GM19035 (cell line): ENCODE measurements around the gene HOXB6.

Experiments
- ATAC-seq: cut with Tn5 transposase; IDR thresholded peaks from one replicate; pipeline ENCODE4 v1.9.1; 2021; ENCODE audit not compliant: unreplicated experiment

Gene HOXB6

DNA sequence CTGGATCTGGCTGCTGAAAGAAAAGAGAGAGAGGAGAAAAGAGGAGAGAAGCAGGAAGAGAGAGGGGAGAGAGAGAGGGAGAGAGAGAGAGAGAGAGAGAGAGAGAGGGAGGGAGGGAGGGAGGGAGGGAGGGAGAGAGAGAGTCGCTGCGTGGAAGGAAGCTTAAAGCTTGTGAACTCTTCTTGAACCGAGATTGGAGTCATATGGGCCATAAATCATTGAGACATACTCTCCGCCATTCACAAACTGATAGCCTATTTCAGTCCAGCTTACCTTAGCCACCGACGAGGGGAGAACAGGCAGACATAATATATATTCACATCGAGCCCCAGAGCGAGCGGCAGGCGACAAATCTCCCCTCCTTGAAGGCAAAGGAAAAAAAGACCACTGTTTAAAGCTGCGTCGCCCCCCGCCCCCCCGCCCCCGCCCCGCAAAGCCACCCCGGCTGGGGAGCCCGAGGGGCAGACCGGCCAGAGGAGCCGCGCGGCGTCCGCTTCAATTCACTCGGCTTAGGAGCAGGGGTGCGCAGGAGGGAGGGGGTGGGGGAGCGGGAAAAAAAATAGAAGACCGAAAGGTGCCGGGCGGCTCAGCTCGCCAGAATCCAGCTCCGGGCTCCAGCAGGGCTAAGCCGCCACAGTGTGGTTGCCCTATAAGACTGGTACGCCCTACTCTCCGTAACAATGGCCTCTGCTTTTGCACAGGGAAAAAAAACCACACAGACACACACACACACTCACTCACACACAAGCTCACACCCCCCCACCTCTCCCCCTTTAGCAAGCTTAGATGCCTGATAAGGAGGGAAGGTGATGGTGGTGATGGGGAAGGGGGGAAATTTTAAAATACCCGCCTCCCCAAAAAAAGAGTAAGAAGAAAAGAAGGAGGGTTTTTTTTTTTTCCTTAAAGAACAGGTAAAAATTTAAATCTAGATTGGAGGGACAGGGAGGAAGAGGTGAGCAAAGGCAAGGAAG is 49.2 kb downstream of the HOXB6 start:
- no peak for ATAC-seq

DNA sequence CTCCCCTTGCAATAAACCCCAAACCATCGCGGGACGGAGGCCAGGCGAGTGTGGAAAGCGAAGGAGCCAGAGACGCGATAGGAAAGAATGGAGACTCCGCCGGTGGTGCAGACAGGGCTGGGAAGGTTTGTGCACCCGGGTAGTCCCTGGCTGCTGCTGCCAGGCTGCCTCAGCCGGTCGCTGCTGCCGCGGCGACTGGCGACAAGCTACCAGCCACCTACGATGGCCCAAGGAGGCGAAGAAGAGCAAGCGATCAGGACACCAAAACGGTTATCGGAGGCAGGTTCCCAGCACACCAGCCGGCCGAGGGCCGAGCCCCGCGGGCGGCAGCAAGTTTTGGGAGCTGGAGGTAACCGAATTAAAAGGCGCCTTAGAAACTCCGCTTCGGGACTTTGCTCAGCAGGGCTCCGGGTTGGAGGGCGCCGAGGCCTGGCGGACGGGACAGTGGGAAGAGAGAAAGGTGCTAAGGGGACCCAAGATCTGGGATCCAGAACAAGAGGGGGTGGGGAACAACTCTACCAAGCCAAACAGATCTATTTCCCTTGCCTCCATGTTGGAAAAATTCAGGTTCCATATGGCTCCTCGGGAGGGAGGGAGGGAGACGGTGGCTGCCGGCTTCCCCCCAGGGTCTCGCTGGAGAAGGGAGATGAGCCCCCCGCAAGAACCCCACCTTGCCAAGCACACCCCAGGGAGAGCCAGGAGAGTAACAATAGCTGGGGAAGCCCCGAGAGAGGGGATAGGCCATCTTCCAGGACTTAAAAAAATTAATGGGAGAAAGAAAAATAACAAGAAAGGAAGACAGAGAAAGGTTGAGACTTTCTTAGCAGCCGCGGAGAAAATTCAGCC is 50.2 kb downstream of the HOXB6 start:
- ATAC-seq: no peak

DNA sequence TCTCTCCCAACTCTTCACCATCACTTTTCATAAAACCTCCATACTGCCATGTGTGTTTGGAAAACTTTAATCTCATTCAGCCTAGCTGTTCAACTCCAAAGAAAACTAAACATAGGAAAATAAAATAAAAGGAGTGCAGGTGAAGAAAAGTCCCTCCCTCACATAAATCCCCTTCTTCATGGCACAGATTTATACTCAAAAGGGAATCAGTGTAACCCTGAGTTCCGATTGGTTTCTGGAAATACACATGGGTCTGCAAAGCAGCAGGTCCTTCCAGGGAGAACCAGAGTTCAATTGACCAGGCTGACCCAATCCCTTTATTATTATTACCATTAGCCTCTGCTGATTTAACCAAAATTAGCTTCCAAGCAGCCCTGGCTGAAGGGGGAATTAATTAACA is 51.0 kb downstream of the HOXB6 start:
- ATAC-seq: no peak

DNA sequence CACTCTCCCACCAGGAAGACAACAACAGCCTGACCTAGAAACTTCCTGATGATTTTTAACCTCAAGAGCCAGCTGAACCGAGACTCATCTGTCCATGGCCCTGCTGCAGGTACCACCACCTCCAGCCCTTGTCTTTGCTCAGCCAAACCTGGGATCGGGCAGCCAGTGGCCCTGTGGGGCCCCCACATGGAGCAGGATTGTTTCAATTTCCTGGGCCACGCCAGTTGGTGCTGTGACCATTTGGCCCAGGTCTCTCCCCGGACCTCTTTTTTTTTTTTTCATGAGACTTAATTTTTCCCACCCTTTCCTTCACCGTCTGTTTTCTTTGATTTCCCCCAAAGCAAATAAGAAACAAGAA is 51.6 kb downstream of the HOXB6 start:
- ATAC-seq: no peak

DNA sequence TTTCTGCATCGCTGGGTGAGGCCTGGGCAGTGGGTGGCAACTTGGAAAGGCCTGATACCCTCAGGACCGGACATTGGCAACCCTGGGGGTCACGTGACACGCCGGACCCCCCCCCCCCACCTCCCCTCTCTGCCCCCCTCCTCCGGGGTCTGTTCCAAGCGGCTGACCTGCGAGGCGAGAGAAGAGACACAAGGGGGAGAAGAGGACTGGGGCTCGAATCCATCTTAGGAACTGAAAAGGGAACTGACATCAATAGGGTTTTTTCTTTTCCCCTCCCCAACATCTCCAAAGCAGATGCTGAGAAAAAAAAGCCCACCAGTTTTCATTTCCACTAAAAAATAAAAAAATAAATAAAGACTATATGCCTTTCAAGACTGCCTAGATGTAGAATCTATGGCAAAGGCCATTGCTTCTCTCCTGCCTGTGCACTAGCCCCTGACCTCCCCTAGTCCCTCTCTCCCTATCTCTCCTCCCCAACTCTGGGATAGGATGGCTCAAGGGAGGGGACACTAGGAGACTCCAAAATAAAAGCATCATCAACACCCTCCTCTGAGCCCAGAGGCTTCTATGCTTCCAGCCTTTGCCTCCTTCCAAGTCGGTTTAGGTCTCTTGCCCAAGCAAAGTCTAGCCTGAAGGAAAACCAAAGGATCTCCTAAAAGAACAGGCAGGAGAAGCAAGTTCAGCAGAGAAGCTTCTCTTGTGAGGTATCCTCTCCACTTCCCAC is 52.2 kb downstream of the HOXB6 start:
- no peak for ATAC-seq

DNA sequence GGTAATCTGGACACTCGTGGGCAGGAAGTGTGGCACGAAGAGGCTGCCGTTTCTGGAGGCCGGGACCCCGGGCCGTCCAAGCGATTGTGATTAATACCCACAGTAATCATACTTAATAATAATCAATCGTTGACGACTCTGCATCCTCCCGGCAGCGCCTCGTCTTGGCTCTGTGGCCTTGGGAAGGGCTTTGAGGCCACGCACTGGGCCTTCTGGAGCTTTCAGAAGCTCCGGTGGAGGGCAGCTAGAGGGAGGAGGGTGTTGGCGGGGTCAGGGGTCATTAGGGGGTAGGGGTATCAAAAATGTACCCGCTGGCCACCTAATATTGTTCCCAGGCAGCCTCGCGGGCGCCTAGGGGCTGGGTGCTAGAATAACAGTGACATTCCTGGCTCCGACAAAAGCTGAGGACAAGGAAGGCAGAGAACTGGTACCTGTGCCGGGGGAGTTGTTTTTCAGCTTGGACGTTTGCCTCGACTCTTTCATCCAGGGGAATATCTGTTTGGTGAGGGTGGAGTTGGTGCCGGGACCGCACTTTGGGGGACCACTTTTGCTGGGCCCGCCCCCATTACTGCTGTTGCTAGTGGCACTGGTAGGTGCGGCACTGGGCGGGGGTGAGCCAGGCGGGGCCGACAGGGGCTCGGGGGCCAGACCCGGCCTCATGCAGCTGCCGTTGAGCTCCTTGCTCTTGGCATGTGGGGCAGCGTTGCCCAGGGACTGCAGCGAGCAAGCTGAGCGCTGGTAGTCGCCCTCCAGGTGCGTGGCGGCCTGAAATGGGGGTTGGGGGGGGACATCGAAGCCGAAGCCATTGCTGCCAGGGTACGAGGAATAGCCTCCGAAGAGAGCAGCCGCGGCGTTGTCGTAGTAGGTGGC is 53.0 kb downstream of the HOXB6 start:
- no peak for ATAC-seq

DNA sequence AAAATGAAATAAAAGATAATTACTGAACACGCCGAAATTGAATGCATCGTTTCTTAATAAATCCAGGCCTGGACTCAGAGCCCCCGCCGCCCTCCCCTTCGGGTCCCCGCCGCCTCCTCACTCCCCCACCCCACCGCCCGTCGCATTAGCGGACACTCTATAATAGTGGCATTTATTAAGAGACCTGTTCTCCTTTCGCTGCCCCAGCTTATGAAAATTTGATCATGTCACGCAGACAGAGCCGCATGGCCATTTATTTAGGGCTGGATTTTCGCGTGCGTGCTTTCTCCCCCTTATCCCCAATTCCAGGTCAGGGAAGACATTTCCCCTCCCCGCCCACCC is 53.6 kb downstream of the HOXB6 start:
- no peak for ATAC-seq

DNA sequence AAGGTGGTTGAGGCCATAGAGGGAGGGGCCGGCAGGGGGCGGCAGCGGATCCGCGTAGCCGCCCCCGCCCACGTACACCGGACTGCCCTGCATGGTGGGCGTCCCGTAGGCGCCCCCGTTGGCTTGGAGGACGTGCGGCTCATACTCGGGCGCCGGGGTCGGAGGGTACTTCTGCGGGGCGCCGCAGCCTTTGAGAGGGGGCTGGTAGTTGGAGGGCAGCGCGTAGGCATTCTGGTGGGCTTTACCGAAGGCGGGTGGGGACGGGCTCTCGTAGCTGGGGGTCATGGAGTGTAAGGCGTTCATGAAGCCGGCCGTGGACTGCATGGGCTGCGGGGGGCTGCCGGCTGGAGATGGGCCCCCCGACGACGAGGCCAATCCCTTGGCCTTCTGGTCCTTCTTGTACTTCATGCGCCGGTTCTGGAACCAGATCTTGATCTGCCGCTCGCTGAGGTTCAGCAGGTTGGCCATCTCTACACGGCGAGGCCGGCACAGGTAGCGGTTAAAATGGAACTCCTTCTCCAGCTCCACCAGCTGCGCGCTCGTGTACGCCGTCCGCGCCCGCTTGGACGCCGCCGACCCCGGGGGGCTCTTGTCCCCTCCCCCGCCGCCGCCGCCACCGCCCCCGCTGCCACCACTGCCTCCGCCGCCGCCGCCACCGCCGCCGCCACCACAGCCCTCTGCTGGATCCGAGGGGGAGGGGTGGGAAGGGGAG is 54.1 kb downstream of the HOXB6 start:
- ATAC-seq: no peak

DNA sequence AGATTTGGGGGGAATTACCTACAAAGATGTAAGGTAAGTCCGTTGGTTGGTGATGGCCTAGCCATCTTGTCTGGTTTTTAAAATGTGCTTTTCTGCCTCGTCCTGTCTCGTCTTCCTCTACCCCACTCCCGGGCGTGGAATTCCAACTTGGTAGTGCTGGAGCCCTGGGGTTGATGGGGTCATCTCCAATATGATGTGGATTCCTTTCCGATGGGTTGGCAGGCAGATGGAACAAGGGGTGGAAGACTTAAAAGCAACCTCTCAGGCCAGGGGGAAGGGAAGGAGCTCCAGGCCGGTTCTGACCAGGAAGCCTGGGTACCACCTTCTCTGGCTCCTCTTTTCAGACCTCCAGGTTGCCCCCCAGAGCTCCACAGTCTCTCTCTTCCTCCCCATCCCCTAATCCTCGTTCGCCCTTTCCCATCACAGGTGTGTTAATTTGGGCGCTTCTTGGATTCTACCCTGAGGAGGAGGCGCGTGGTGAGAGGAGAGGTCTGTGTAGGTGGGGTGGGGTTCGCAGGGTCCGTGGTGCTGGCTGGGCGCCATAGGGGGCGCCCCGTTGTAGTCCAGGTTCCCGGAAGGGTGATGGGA is 54.8 kb downstream of the HOXB6 start:
- ATAC-seq: no peak

DNA sequence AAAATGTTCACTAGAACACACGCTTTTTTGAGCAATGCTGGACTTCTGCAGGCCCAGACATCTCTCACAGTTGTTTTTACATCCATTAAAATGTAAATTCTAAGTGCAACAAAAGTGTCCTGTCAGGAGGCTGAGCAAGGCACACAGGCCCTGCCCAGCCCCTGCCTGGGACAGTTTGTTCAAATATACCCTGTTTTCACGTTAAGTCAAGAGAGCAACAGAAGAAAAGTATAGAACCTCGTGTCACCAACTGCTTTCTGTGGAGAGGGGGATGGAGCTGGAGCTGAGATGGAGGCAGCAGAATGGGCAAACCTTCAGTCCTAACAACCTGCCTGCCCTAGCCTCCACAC is 55.5 kb downstream of the HOXB6 start:
- ATAC-seq: no peak

DNA sequence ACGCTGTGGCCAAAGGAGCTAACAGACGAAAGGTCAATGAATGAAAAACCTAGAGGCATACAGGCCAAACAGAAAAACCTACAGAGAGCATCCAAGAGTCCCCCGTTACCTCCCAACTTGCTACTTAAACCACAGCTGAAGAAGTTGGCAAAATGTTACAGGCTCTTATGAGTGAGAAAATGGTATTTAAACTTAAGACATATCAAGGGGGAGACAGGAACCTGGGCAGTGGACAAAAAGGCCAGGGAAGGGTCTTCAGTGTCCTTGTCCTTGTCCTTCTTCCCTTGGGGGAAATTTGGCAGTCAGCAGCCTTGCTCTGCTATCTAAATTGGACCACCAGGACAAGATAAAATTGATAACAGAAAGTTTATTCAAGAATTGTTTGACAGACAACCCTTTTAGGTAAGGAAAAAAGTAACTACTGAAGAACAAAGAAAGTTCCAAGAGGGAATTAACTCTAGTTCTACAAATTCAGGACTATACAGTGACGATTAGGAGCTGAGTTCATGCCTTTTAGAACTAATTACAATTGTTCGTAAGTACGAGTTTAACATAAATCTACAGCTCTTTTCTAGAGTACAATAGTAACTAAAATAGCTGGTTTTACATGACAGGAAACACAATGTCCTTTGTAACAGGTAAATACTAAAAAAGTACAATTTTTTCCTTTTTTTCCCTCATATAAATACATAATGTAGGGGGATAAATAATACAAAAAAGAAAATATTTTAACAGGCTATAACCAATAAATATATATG is 56.1 kb downstream of the HOXB6 start:
- no peak for ATAC-seq

DNA sequence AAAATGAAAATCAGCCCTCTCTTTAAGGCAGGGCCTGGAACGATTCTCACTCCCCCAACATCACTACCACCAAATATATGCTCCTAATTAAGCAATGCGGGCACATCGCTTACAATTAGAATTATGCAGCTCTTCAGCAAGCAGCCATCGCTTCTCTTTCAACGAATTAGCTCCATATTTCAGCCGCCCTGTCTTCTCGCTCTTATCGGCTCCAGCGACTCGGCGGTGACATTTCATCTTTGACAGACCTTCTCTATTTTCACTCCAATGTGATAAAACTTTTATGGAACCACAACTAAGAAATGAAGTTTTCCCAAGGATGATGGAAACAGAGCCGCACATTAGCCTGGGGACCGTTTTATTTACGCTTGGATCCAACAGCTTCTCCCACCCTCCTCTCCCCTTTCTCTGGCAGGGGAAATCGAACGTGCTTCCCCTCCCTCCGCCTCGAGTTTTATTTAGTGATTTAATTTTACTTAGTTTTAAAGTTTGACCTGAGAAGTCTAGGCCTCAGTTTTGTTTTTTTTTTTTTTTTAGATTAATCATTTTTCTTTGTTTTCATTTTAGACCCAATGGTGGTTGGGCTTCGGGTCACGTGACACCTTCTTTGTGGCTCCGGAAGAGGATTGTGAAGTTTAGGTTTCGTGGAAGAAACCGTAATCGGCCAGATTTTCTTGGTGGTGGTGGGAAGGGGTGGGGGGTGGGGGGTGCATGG is 56.8 kb downstream of the HOXB6 start:
- no peak for ATAC-seq

DNA sequence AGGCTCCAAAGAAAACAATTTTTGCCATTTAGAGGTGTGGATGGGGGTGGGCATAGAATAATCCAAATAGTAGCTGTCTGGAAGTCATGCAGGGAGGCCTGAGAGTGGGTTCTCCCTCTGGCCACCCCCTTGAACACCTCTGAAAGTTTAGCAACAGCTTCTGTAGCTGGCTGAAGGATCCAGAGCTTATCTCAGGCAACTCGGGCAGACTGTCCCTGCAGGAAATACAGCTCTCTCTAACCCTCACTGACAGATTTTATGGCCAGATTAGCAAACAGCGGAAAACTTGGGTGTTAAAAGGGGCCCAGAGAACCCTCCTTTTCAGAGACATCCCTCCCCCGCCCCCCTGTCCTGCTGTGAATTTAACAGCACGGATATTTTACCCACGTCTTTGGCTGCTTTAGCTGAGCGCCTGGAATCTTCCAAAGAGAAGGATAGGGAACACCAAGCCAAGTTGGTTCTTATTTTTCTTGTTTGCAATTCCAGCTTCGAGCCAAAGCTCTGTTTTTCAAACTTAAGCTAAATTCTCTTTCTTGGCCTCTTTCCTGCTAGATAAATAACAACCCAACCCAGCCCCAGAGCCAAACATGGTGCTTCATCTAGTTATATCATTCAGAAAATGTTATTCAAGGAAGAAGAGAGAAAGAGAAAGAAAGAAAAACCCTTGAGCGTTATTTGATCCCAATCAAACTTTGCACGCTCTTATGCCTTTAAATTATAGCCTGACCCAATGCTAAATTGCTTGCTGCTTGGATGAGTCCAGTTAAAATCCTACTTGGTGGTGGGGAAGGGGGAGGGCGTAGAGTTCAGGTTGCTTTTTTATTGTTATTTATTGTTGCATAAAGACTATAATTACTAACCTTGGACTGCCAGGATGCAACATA is 57.6 kb downstream of the HOXB6 start:
- ATAC-seq: no peak

DNA sequence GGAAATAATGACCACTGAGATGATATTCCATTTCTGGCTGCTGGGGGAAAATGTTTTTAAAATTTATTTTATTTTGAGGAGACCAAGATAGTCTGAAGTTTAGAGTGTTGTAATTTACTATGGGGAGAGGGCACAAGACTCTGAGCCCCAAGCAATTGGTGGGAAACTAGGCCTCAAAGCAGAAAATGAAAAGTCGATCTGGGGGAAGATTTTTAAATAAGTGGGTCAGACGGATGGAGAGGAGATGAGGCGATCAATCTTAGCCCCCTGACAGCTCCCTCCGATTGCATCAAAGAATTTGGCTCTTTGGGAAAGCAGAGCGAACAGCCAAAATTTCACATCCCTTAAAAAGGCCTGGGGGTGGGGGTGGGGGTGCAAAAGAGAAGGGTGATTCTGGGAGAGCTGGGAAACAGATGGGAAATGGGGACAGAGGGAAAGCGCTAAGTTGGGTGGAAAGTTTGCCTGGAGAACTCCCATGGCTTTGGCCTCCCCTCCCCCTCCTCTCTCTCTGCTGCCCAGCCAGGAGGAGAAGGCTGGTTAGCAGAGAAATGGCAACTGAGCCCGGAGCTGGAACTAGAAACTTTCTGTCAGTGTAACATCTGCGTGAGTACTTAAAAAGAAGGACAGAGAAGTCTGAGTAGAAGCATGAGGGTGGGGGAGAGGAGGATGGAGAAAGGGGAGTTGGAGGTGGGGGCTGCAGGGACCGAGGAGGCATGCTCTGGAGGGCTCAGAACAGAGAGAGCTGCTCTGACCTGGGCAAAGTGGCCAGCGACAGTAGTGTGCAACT is 58.5 kb downstream of the HOXB6 start:
- no peak for ATAC-seq
